Retinal pigment epithelial cell (primary cell): ENCODE results near the gene SAYSD1.

Source experiments
- DNase-seq: peaks from one replicate; pipeline ENCODE4 v3.0.0-alpha.2; 2010; ENCODE audit warnings: low read depth
- H3K4me3 ChIP-seq: 2 replicates; pipeline ENCODE4 v1.5.1; 2011; ENCODE audit warnings: mild to moderate bottlenecking, low read length, control low read depth, moderate library complexity
- CTCF ChIP-seq: conservative IDR thresholded peaks from 2 replicates; pipeline ENCODE4 v1.5.1; 2011; ENCODE audit warnings: low read depth, low read length, control low read depth, inconsistent platforms

SAYSD1 gene

GRCh38 chr6:39062014-39062740 lies 52.8 kb downstream of the SAYSD1 start:
- no peak for TF ChIP-seq CTCF
- no peak overlapping the region for H3K4me3 ChIP-seq
- no peak for DNase-seq

DNA sequence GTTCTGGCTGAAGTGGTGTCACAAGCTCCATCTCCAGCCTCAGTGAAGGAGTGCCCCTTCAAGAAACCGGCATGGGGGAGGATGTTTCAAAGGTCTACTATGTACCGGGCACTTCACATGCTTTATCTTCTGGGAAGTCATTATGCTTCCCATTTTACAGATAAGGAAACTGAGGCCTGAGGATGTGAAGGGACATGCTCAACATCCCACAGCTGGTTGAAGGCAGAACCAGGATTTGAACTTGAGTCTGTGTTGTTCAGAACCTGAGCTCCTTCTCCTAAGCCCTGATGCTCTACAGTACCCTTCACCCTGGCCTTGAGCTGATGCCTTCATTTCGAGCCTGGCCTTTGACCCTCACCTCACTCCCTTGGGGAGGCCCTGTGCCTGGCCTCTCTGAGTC lies 53.4 kb downstream of the SAYSD1 start:
- H3K4me3 ChIP-seq, result no peak overlapping the region
- TF ChIP-seq CTCF, result no peak
- DNase-seq, result no peak

GRCh38 chr6:39061182-39061581 lies 53.8 kb downstream of the SAYSD1 start:
- DNase-seq, result no peak
- TF ChIP-seq CTCF, result no peak
- H3K4me3 ChIP-seq, result no peak overlapping the region

- TF ChIP-seq CTCF, result no peak
- no peak overlapping the region for H3K4me3 ChIP-seq
- no peak for DNase-seq
These were observed 54.4 kb downstream of the SAYSD1 start for GRCh38 chr6:39060467-39061160.

DNA sequence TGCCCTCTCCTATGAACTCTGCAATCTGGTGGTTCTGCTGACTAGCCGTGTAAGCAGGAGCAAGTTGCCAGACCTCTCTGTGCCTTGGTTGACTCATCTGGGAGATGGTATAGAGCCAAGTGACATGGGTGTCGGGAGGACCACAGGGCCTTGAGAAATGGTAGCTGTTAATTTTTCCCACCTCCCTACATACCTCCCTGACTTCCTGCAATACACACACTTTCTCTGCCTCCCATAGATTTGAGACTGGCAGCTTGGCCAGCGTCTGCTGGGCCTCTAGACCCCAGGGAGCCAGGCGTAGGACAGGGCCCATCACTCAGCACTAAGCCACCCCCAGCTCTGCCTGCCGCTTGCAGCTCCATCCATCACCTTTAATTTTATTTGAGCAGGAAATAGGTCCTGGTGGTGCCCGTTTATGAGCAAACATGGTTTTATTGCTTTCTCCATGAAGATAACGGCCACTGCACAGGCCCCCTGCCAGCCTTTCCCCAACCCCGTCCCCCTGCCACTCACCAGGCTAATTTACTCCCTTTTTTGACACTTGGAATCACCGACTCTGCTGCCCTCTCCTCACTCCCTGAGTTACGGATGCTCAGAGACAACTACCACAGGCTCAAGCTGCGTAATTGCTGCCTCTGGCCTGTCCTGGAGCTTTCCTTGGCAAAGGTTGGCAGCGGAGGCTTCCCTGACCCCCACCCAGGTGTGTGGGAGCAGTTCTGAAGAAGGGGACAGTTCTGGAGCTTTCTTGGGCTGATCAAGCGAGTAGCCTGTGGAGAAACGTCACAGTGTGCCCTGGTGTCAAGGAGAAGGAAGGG lies 55.3 kb downstream of the SAYSD1 start:
- no peak for TF ChIP-seq CTCF
- H3K4me3 ChIP-seq, result no peak overlapping the region
- no peak for DNase-seq

DNA sequence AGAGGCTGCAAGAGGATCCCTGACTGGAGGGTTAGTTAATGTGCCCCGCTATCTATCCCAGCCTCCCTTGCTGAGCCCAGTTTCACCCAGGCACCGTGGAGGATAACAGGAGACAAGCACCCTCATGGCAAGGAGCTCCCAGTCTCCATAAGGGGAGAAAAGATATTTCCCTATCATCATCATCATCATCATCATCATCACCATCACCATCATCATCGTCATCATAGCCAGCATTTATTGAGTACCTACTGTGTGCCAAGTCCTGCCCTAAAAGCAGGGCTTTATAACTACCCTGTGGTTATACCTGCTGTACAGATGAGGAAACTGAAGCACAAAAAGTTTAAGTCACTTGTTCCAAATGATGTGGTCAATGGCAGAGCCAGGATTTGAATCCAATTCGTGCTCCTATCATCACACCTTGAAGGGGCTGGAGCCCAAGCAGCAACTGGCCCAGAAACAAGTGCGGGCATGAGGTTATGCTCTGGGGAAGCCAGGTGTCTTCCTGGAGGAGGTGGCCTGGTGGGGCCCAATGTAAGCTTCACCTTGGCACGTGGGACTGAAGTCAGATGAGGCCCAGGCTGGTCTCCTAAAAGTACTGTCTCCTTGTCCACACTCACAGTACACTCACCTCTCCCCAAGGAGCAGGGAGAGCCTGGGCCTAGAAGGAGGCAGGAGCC lies 56.4 kb downstream of the SAYSD1 start:
- TF ChIP-seq CTCF, result no peak
- DNase-seq, result no peak
- H3K4me3 ChIP-seq, result no peak overlapping the region
